Stimulated activated naive B cell treated with anti-CD40 and anti-IgM and Interleukin-4, amounts not matched to agents 10 μg/mL and 1 μg/mL and 100 μg/mL, for 72 hours (primary cell): Measurements from ENCODE around the gene CASKIN1.

Experiments
- ATAC-seq, 2 donors: fragments of 150-1000 bp; cut with Tn5 transposase; replicated peaks; 2 replicates each; pipeline ENCODE4 v1.10.0; 2021; ENCODE audit warnings: moderate library complexity in 1 of 2
- DNase-seq: peaks from one replicate; pipeline ENCODE4 v3.0.0; 2021
- H3K27ac Mint-ChIP-seq: one replicate; pipeline ENCODE4 v1.8.0; 2022; ENCODE audit warnings: mild to moderate bottlenecking, mixed read lengths
- H3K27me3 Mint-ChIP-seq, 2 donors: one replicate each; pipeline ENCODE4 v1.8.0; 2022; ENCODE audit warnings: mixed read lengths in 2 of 2
- H3K36me3 Mint-ChIP-seq, 2 donors: one replicate each; pipeline ENCODE4 v1.8.0; 2022; ENCODE audit warnings: mixed read lengths in 2 of 2, mild to moderate bottlenecking in 1 of 2
- H3K4me1 Mint-ChIP-seq, 2 donors: one replicate each; pipeline ENCODE4 v1.8.0; 2022; ENCODE audit warnings: mixed read lengths in 2 of 2, mild to moderate bottlenecking in 1 of 2
- H3K4me3 Mint-ChIP-seq, 2 donors: one replicate each; pipeline ENCODE4 v1.8.0; 2022; ENCODE audit warnings: mild to moderate bottlenecking in 2 of 2, mixed read lengths in 2 of 2, moderate library complexity in 1 of 2
- H3K9me3 Mint-ChIP-seq, 2 donors: one replicate each; pipeline ENCODE4 v1.8.0; 2022; ENCODE audit warnings: mixed read lengths in 2 of 2, mild to moderate bottlenecking in 1 of 2

Gene CASKIN1

GRCh38 chr16:2173366-2173765, 23.0 kb downstream of the CASKIN1 start:
- Mint-ChIP-seq H3K4me3 (no peak overlapping the region), H3K4me1 (peaks cover 0 to 2% of the 10 kb centered on the region in 2 donors), H3K9me3 (no peaks in the 10 kb centered on the region), H3K27me3 (no peaks in the 10 kb centered on the region), H3K27ac (no peak overlapping the region), H3K36me3 (peaks cover 28 to 38% of the 10 kb centered on the region in 2 donors)
- DNase-seq, result no peak
- ATAC-seq, result no peak

- DNase-seq, result no peak
- no peak overlapping the region for H3K27ac Mint-ChIP-seq
- peaks cover 0 to 2% of the 10 kb centered on the region in 2 donors for H3K4me1 Mint-ChIP-seq
- no peak overlapping the region for H3K4me3 Mint-ChIP-seq
- H3K36me3 Mint-ChIP-seq, result peaks cover 31 to 44% of the 10 kb centered on the region in 2 donors
- no peak for ATAC-seq
- H3K27me3 Mint-ChIP-seq, result no peaks in the 10 kb centered on the region
- H3K9me3 Mint-ChIP-seq, result no peaks in the 10 kb centered on the region
Observed at GRCh38 chr16:2172688-2173335, 23.6 kb downstream of the CASKIN1 start.

GRCh38 chr16:2171601-2172178, 24.7 kb downstream of the CASKIN1 start:
- H3K4me1 Mint-ChIP-seq, result no peaks in the 10 kb centered on the region
- peaks cover 28 to 39% of the 10 kb centered on the region in 2 donors for H3K36me3 Mint-ChIP-seq
- no peaks in the 10 kb centered on the region for H3K27me3 Mint-ChIP-seq
- no peak overlapping the region for H3K27ac Mint-ChIP-seq
- no peak for DNase-seq
- no peak for ATAC-seq
- H3K4me3 Mint-ChIP-seq, result no peak overlapping the region
- no peaks in the 10 kb centered on the region for H3K9me3 Mint-ChIP-seq

- Mint-ChIP-seq H3K4me1 (peaks cover 0 to 2% of the 10 kb centered on the region in 2 donors), H3K4me3 (no peak overlapping the region), H3K27me3 (no peaks in the 10 kb centered on the region), H3K9me3 (no peaks in the 10 kb centered on the region), H3K36me3 (peaks cover 27 to 39% of the 10 kb centered on the region in 2 donors), H3K27ac (no peak overlapping the region)
- ATAC-seq (no peak), DNase-seq (no peak)
Observed at GRCh38 chr16:2170587-2171435, 25.6 kb downstream of the CASKIN1 start.

GRCh38 chr16:2170080-2170479, 26.3 kb downstream of the CASKIN1 start:
- ATAC-seq, result no peak
- Mint-ChIP-seq H3K9me3 (no peaks in the 10 kb centered on the region), H3K4me1 (peaks cover 0 to 2% of the 10 kb centered on the region in 2 donors), H3K27ac (no peak overlapping the region), H3K27me3 (no peaks in the 10 kb centered on the region), H3K36me3 (peaks cover 23 to 39% of the 10 kb centered on the region in 2 donors), H3K4me3 (no peak overlapping the region)
- no peak for DNase-seq

- ATAC-seq (no peak), DNase-seq (no peak)
- Mint-ChIP-seq H3K4me1 (peaks cover 5 to 11% of the 10 kb centered on the region in 2 donors), H3K9me3 (no peaks in the 10 kb centered on the region), H3K4me3 (no peak overlapping the region), H3K36me3 (peaks cover 9 to 27% of the 10 kb centered on the region in 2 donors), H3K27ac (no peak overlapping the region), H3K27me3 (no peaks in the 10 kb centered on the region)
Observed at GRCh38 chr16:2167068-2167638, 29.3 kb downstream of the CASKIN1 start.

- H3K9me3 Mint-ChIP-seq, result no peaks in the 10 kb centered on the region
- H3K27me3 Mint-ChIP-seq, result no peaks in the 10 kb centered on the region
- no peak for ATAC-seq
- H3K4me3 Mint-ChIP-seq, result no peak overlapping the region
- peaks cover 12 to 26% of the 10 kb centered on the region in 2 donors for H3K36me3 Mint-ChIP-seq
- no peak for DNase-seq
- H3K27ac Mint-ChIP-seq, result no peak overlapping the region
- peaks cover 5 to 18% of the 10 kb centered on the region in 2 donors for H3K4me1 Mint-ChIP-seq
Observed at GRCh38 chr16:2166263-2167067, 29.9 kb downstream of the CASKIN1 start.

- Mint-ChIP-seq H3K36me3 (peaks cover 12 to 26% of the 10 kb centered on the region in 2 donors), H3K4me1 (peaks cover 7 to 24% of the 10 kb centered on the region in 2 donors), H3K4me3 (no peak overlapping the region), H3K27me3 (no peaks in the 10 kb centered on the region), H3K9me3 (no peaks in the 10 kb centered on the region), H3K27ac (no peak overlapping the region)
- ATAC-seq (no peak), DNase-seq (no peak)
Observed at GRCh38 chr16:2165861-2166260, 30.5 kb downstream of the CASKIN1 start.

- DNase-seq (no peak), ATAC-seq (no peak)
- Mint-ChIP-seq H3K4me3 (no peak overlapping the region), H3K27ac (no peak overlapping the region), H3K27me3 (no peaks in the 10 kb centered on the region), H3K4me1 (peaks cover 14 to 43% of the 10 kb centered on the region in 2 donors), H3K9me3 (no peaks in the 10 kb centered on the region), H3K36me3 (peaks cover 12 to 20% of the 10 kb centered on the region in 2 donors)
Observed at GRCh38 chr16:2163211-2163881, 33.1 kb downstream of the CASKIN1 start.

- no peaks in the 10 kb centered on the region for H3K9me3 Mint-ChIP-seq
- DNase-seq, result no peak
- no peaks in the 10 kb centered on the region for H3K27me3 Mint-ChIP-seq
- peaks cover 13 to 20% of the 10 kb centered on the region in 2 donors for H3K36me3 Mint-ChIP-seq
- peaks cover 20 to 49% of the 10 kb centered on the region in 2 donors for H3K4me1 Mint-ChIP-seq
- H3K4me3 Mint-ChIP-seq, result no peak overlapping the region
- no peak for ATAC-seq
- H3K27ac Mint-ChIP-seq, result no peak overlapping the region
Observed at GRCh38 chr16:2162676-2163118, 33.7 kb downstream of the CASKIN1 start.

GRCh38 chr16:2161911-2162310, 34.5 kb downstream of the CASKIN1 start:
- Mint-ChIP-seq H3K4me3 (no peak overlapping the region), H3K36me3 (peaks cover 13 to 24% of the 10 kb centered on the region in 2 donors), H3K27ac (peak overlapping the region; percentile 68), H3K4me1 (peaks cover 26 to 57% of the 10 kb centered on the region in 2 donors), H3K9me3 (no peaks in the 10 kb centered on the region), H3K27me3 (no peaks in the 10 kb centered on the region)
- no peak for ATAC-seq
- no peak for DNase-seq

GRCh38 chr16:2160915-2161551, 35.4 kb downstream of the CASKIN1 start:
- no peaks in the 10 kb centered on the region for H3K27me3 Mint-ChIP-seq
- H3K36me3 Mint-ChIP-seq, result peaks cover 10 to 21% of the 10 kb centered on the region in 2 donors
- H3K27ac Mint-ChIP-seq, result peak overlapping the region; percentile 76
- ATAC-seq (peak; percentile 39 to 42), DNase-seq (no peak)
- H3K4me3 Mint-ChIP-seq, result no peak overlapping the region
- no peaks in the 10 kb centered on the region for H3K9me3 Mint-ChIP-seq
- peaks cover 31 to 66% of the 10 kb centered on the region in 2 donors for H3K4me1 Mint-ChIP-seq
